Umbilical cord (tissue), 2 donors: ENCODE measurements around the gene DUSP22. TPM values are rescaled to one million over a fixed set of nuclear protein-coding genes. Genes with fewer than 3 reads are reported as not detected.
"Not testable (repeated sequence)": the region's sequence is repeated elsewhere in the genome, so short reads cannot be mapped to it uniquely, and the experiment has no call there.

Source experiments
- DNase-seq: peaks from one replicate; pipeline ENCODE4 v3.0.0-alpha.2; 2015; ENCODE audit warnings: low spot score
- total RNA-seq: library from RNA; depleted of rRNA; stranded (reverse); fragments of >200 nt; gene quantifications from one replicate; pipeline ENCODE4 v1.2.3, GENCODE V29; 2014; ENCODE audit warnings: low replicate concordance; ENCODE audit not compliant: insufficient read depth

The DUSP22 gene
- total RNA-seq, 1 donor from 2014 or later: 21.2 TPM

- DNase-seq: no peak
Measured at GRCh38 chr6:363291-363690, 71.0 kb downstream of the DUSP22 start.

- DNase-seq: no peak
Measured at GRCh38 chr6:363909-364308, 71.6 kb downstream of the DUSP22 start.

GRCh38 chr6:364609-365540 is 72.6 kb downstream of the DUSP22 start:
- DNase-seq: no peak

GRCh38 chr6:365835-366234 is 73.5 kb downstream of the DUSP22 start:
- no peak for DNase-seq

GRCh38 chr6:366389-367297 is 74.4 kb downstream of the DUSP22 start:
- DNase-seq: peak; percentile 74

GRCh38 chr6:367298-367794 is 75.1 kb downstream of the DUSP22 start:
- no peak for DNase-seq

- no peak for DNase-seq
Measured at GRCh38 chr6:367891-368630, 75.8 kb downstream of the DUSP22 start.

- DNase-seq: no peak
Measured at GRCh38 chr6:369559-370431, 77.5 kb downstream of the DUSP22 start.

- no peak for DNase-seq
Measured at GRCh38 chr6:370555-370954, 78.3 kb downstream of the DUSP22 start.

GRCh38 chr6:371851-372250 is 79.6 kb downstream of the DUSP22 start:
- DNase-seq: not testable (repeated sequence)

- DNase-seq: no peak
Measured at GRCh38 chr6:372336-372911, 80.1 kb downstream of the DUSP22 start.

- DNase-seq: no peak
Measured at GRCh38 chr6:373031-373430, 80.7 kb downstream of the DUSP22 start.

- peak; percentile 61 for DNase-seq
Measured at GRCh38 chr6:373773-374724, 81.8 kb downstream of the DUSP22 start.

- DNase-seq: no peak
Measured at GRCh38 chr6:374956-375355, 82.7 kb downstream of the DUSP22 start.

GRCh38 chr6:376827-377640 is 84.7 kb downstream of the DUSP22 start:
- DNase-seq: no peak

GRCh38 chr6:377641-378020 is 85.3 kb downstream of the DUSP22 start:
- not testable (repeated sequence) for DNase-seq

GRCh38 chr6:378090-378957 is 86.0 kb downstream of the DUSP22 start:
- no peak for DNase-seq
